Measurements from ENCODE around the gene CHMP5. TPM values are rescaled to one million over a fixed set of nuclear protein-coding genes. Genes with fewer than 3 reads are reported as not detected.

Gene CHMP5
- total RNA-seq, 4 donors from 2014 or later, result 55.1 to 78.2 (median 60.3) TPM

- H3K4me1 ChIP-seq, result peaks cover 4 to 12% of the 10 kb centered on the region in 2 donors
- 95% methylated on average over 3 of the region's 3 CpGs for WGBS, 2 donors
- no peaks in the 10 kb centered on the region for H3K9me3 ChIP-seq
- no peak for TF ChIP-seq POLR2A (IDR thresholded peaks at IDR 0.05)
- TF ChIP-seq, protein P1, sequence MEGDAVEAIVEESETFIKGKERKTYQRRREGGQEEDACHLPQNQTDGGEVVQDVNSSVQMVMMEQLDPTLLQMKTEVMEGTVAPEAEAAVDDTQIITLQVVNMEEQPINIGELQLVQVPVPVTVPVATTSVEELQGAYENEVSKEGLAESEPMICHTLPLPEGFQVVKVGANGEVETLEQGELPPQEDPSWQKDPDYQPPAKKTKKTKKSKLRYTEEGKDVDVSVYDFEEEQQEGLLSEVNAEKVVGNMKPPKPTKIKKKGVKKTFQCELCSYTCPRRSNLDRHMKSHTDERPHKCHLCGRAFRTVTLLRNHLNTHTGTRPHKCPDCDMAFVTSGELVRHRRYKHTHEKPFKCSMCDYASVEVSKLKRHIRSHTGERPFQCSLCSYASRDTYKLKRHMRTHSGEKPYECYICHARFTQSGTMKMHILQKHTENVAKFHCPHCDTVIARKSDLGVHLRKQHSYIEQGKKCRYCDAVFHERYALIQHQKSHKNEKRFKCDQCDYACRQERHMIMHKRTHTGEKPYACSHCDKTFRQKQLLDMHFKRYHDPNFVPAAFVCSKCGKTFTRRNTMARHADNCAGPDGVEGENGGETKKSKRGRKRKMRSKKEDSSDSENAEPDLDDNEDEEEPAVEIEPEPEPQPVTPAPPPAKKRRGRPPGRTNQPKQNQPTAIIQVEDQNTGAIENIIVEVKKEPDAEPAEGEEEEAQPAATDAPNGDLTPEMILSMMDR (IDR thresholded peaks at IDR 0.05), result no peak
- H3K27ac ChIP-seq, result peak overlapping the region in 1 of 3 donors; percentile 50
- no peak overlapping the region for H3K4me3 ChIP-seq (replicated peaks in 1 of 3)
- H3K27me3 ChIP-seq, result no peaks in the 10 kb centered on the region
- DNase-seq, result no peak
- H3K36me3 ChIP-seq, result peaks cover 62 to 65% of the 10 kb centered on the region in 2 donors
- intact Hi-C loops (cut with DNase I), result no loop called here
These were observed 53.4 kb downstream of the CHMP5 start for GRCh38 chr9:33318225-33318624.

GRCh38 chr9:33318781-33319180, 53.9 kb downstream of the CHMP5 start:
- Histone ChIP-seq H3K4me1 (peaks cover 4 to 12% of the 10 kb centered on the region in 2 donors), H3K36me3 (peaks cover 59 to 62% of the 10 kb centered on the region in 2 donors), H3K9me3 (no peaks in the 10 kb centered on the region), H3K27ac (no peak overlapping the region), H3K4me3 (replicated peaks in 1 of 3) (no peak overlapping the region), H3K27me3 (no peaks in the 10 kb centered on the region)
- no peak for DNase-seq
- no peak for TF ChIP-seq POLR2A (IDR thresholded peaks at IDR 0.05)
- TF ChIP-seq, protein P1 (IDR thresholded peaks at IDR 0.05), result no peak
- 91 to 94% methylated on average over 8 of the region's 8 CpGs for WGBS, 2 donors
- intact Hi-C loops (cut with DNase I), result no loop called here

DNA sequence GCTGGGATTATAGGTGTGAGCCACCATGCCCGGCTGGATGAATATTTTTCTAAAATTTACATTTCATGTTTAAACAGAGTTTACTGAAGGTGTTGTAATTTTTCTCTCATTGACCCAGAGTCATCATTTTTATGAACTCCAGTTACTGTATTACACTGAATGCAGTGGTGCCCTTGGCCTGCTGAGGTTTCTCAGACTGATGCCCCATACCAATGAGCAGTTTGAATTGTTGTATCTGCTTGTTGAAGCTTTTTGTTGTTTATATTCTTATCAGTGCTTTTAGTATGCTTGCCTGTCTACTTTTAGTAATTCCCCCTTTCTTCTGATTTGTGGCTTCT, 55.4 kb downstream of the CHMP5 start:
- H3K4me3 ChIP-seq (replicated peaks in 1 of 3), result no peak overlapping the region
- H3K27ac ChIP-seq, result peak overlapping the region in 1 of 3 donors; percentile 35
- no peaks in the 10 kb centered on the region for H3K27me3 ChIP-seq
- no peak for DNase-seq
- H3K4me1 ChIP-seq, result peaks cover 4 to 12% of the 10 kb centered on the region in 2 donors
- peaks cover 45 to 55% of the 10 kb centered on the region in 2 donors for H3K36me3 ChIP-seq
- intact Hi-C loops (cut with DNase I), result no loop called here
- no peaks in the 10 kb centered on the region for H3K9me3 ChIP-seq
- WGBS, 2 donors, result 89 to 93% methylated on average over 1 of the region's 1 CpG
- TF ChIP-seq, protein P1 (IDR thresholded peaks at IDR 0.05), result no peak
- TF ChIP-seq POLR2A (IDR thresholded peaks at IDR 0.05), result no peak

- Histone ChIP-seq H3K27me3 (no peaks in the 10 kb centered on the region), H3K9me3 (no peaks in the 10 kb centered on the region), H3K4me3 (replicated peaks in 1 of 3) (no peak overlapping the region), H3K36me3 (peaks cover 41 to 51% of the 10 kb centered on the region in 2 donors), H3K4me1 (peaks cover 4 to 12% of the 10 kb centered on the region in 2 donors), H3K27ac (peak overlapping the region in 2 of 3 donors; percentile 2 to 35)
- no peak for DNase-seq
- WGBS, 2 donors, result 89 to 97% methylated on average over 2 of the region's 2 CpGs
- intact Hi-C loops (cut with DNase I), result no loop called here
- no peak for TF ChIP-seq POLR2A (IDR thresholded peaks at IDR 0.05)
- TF ChIP-seq, protein P1 (IDR thresholded peaks at IDR 0.05), result no peak
These were observed 55.9 kb downstream of the CHMP5 start for GRCh38 chr9:33320568-33321261.

DNA sequence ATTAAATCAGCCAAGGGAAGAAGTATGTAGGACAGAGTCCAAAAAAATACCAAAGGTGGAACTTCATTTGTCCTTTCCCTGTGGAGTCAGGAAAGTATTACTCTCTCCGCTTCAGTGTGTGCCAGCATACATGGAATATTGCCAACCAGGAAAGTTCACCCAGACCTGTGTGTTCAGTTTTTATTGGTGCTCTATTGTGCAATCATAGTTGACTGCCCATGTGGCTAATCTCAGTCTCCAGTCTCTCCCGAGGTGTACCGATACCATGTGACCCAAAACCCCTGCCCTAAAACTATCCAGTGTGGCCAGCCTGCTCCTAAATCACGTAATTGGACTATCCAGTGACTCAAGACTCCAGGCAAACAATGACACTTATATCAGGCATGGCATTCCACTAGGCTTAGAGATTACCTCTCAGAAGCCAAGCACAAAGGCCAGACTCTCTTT, 64.3 kb downstream of the CHMP5 start:
- Histone ChIP-seq H3K27ac (peak overlapping the region; percentile 90 to 92 (median 91)), H3K9me3 (no peaks in the 10 kb centered on the region), H3K27me3 (no peaks in the 10 kb centered on the region), H3K36me3 (peaks cover 18 to 22% of the 10 kb centered on the region in 2 donors), H3K4me1 (peaks cover 25 to 32% of the 10 kb centered on the region in 2 donors), H3K4me3 (replicated peaks in 1 of 3) (no peak overlapping the region)
- peak; percentile 87 to 88 for DNase-seq
- whole genome bisulfite sequencing, 2 donors, result 22 to 41% methylated on average over 4 of the region's 4 CpGs
- intact Hi-C loops (cut with DNase I), result no loop called here
- TF ChIP-seq POLR2A (IDR thresholded peaks at IDR 0.05), result peak in 1 of 2 donors; percentile 4
- TF ChIP-seq, protein P1 (IDR thresholded peaks at IDR 0.05), result no peak

Data from thyroid gland (tissue), 4 donors.